Hypothalamus (tissue), 51 donors: Measurements from ENCODE around the gene PLAC1.

Experiments
- DNase-seq, 51 donors: peaks; one replicate each; lab custom pipeline; 2025; lab: John Stamatoyannopoulos, UW

Gene PLAC1

DNA sequence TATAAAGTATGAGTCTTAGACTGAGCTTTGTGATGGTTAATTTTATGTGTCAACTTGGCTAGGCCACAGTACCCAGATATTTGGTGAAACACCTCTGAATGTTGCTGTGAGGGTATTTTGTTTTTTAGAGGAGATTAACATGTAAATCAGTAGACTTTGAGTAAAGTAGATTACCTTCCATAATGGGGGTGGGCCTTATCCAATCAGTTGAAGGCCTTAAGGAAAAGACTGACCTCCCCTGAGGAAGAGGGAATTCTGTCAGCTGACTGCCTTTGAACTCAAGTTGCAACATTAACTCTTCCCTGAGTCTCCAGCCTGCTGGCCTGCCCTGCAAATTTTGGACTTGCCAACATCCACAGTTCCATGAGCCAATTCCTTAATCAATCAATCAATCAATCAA is 66.0 kb downstream of the PLAC1 start:
- DNase-seq, result no peak

DNA sequence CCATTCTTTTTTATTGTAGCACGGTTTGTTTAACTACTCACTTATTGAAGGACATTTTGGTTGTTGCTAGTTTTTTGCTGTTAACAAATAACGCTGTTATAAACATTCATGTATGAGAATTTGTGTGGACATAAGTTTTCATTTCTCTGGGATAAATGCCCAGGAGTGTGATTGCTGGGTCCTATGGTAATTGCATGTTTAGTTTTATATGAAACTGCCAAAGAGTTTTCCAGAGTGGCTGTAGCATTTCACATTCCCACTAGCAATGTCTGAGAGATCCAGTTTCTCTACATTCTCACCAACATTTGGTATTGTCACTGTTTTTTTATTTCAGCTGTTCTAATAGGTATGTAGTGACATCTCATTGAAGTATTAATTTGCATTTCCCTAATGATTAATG is 66.8 kb downstream of the PLAC1 start:
- DNase-seq, result no peak

DNA sequence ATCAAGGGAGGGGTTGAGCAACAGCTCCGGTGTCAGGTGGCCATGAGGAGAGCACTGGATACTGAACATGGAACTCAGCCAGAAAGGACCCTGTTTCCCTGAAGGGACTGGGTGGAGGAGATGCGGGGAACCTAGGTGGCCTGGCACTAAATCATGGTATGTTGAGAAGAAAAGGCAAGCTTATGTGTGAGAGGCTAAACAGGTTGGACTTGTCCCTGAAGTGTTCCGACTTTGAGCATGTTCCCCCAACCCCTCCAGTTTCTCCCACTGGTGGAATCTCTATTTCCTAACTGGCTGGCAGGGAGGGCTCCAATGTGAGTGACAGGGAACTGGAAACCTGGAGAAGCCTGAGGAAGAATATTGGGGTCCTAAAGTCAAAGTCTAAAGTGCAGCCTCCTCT is 69.5 kb downstream of the PLAC1 start:
- DNase-seq, result no peak

GRCh38 chrX:134580907-134581306 is 77.4 kb downstream of the PLAC1 start:
- DNase-seq, result no peak

DNA sequence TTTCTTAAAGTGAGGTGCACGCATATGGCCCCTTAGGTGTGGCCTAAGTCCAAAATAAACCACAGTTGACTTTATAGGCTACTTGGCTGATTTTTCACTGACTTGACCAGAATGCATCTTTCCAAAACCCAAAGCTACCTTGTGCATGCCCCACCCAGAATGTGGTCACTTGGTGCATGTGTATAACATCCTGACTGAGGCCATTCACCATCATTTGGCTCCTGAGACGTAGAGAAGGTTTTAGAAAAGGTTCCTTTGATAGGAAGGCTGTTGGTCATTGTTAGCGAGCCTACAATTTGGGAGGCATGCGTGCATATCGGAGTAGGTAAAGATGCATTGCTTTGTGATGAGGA is 84.6 kb downstream of the PLAC1 start:
- no peak for DNase-seq

- no peak for DNase-seq
Observed at GRCh38 chrX:134572816-134573682, 85.2 kb downstream of the PLAC1 start.

GRCh38 chrX:134571796-134572195 is 86.5 kb downstream of the PLAC1 start:
- no peak for DNase-seq

- no peak for DNase-seq
Observed at GRCh38 chrX:134570899-134571298, 87.4 kb downstream of the PLAC1 start.

DNA sequence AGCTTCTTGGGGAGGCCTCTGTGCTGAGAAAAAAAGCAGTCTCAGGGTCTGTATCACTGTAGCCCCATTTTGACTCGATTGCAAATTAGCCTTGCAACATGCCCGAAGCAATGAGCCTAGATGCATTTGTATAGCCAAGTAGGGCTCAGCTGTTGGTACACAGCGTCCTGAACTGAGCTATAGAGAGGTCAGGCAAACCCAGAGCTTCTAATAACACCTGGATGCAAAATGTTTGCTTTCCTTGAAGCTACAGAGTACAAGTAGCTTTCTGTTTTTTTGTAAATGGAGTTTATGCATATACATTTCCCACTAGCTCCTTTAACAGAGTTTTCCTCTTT is 87.8 kb downstream of the PLAC1 start:
- DNase-seq, result no peak

DNA sequence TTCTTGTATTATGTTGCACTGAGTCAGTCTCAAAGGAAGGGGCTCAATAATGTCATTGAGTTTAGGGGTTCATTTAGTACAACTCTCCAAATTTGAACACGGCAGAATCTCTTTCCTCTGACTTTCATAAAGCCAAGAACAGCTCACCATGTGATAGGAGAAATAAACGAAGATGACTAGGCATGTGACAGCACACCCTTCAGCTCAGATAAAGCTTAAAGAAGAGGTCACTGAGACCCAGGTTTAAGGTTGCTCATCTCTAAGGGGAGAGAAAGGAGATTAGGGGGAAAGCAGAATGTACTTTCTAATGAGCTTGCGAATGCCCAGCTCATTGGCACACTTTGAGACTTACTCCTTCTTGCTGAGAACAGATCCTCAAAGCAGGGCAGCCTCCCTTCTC is 89.0 kb downstream of the PLAC1 start:
- DNase-seq, result no peak

GRCh38 chrX:134568285-134569016 is 89.8 kb downstream of the PLAC1 start:
- DNase-seq, result no peak

GRCh38 chrX:134566506-134566905 is 91.8 kb downstream of the PLAC1 start:
- DNase-seq, result no peak

GRCh38 chrX:134562002-134562401 is 96.3 kb downstream of the PLAC1 start:
- no peak for DNase-seq

GRCh38 chrX:134558133-134558532 is 100.1 kb downstream of the PLAC1 start:
- no peak for DNase-seq

DNA sequence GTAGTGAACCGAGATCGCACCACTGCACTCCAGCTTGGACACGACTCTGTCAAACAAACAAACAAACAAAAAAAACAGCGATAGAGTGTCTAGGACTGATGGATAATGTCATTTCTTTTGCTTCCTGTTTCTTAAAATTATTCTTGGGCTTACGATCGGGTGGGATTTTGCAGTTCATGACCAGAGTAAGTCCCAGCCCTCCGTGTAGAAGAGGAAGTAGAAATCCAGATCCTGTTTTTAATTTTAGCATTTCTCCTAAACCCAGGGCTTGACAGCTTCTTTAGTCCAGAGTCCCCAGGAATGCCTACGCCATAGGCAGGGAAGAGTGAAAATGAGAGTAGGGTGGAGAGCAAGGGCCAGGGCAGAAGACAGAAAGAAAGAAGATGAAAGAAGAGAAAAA is 104.0 kb downstream of the PLAC1 start:
- DNase-seq, result no peak

GRCh38 chrX:134552351-134552750 is 105.9 kb downstream of the PLAC1 start:
- no peak for DNase-seq

DNA sequence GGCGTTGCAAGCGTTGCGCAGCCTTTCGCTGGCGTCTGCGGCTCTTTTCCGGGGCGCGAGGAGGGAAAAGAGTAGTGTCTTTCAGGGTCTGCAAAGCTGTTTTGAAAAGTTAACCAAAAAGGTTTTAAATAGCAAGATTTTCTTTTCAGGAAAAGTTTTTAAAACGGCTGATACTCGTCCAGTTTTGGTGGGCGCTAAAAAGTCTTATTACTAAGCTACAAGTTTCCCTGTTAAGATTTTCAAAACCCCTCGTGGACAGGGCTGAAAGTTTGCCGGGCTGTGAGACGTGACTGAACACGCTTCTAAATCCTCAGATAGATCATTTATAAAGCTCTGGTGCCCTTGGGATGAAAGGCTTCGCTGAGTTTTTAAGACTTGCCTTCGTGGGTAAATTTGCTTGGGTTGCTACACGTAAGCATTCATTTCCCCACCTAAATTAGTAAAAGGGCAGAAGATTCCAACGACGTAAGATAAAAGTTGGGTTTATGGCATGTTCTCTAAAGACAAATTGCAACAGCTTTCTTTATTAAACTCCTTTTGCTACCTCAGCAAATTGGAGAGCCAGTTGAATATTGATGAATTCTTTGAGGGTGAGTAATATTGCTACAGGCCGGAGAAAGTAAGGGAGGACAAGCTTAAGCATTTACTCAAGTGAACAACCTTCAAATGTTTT is 106.8 kb downstream of the PLAC1 start:
- no peak for DNase-seq

- no peak for DNase-seq
Observed at GRCh38 chrX:134548257-134549201, 109.7 kb downstream of the PLAC1 start.

DNA sequence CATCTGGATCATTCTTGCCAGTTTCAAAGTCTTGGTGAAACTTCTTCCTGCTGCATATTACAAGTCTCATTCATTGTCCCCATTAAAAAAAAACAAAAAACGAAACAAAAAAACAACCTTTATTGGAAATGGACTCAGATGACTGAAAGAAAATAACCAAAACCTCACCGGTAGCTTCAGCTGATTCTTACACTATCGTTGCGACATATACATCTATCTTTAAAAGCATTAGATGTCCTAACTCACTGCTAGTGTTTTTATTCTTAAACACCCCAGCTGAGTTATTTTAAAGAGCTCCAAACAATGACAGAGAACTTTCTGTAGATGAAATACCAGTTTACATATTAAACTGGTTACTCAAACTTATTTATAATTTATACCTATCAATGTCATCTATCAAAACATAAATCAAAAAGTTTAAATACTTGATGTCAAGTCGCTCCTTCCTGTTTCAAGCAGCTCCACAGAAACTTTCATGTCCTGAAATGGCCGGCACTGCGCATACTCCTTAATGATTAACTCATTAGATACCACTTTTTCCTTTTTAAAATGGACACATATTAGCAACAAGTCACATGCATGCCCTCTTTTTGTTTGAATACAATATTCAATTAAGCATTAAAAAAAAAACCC is 111.1 kb downstream of the PLAC1 start:
- no peak for DNase-seq

- no peak for DNase-seq
Observed at GRCh38 chrX:134546187-134546586, 112.1 kb downstream of the PLAC1 start.
